Measurements from ENCODE around the gene LRRC40.

DNA sequence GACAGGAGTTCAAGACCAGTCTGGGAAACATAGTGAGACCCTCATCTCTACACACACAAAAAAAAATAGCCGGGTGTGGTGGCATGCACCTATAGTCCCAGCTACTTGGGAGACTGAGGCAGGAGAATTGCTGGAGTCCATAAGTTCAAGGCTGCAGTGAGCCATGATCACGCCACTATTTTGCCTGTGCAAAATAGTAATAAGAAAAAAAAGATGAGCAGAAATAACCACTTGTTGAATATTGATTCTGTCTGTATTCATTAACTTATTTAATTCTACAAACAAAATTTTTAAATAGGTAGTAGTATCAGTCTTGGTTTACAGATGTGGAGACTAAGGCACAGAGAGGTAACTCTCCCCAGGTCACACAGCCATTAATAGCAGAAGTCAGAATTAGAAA, 16.9 kb downstream of the LRRC40 start:
- TF ChIP-seq, protein P1, sequence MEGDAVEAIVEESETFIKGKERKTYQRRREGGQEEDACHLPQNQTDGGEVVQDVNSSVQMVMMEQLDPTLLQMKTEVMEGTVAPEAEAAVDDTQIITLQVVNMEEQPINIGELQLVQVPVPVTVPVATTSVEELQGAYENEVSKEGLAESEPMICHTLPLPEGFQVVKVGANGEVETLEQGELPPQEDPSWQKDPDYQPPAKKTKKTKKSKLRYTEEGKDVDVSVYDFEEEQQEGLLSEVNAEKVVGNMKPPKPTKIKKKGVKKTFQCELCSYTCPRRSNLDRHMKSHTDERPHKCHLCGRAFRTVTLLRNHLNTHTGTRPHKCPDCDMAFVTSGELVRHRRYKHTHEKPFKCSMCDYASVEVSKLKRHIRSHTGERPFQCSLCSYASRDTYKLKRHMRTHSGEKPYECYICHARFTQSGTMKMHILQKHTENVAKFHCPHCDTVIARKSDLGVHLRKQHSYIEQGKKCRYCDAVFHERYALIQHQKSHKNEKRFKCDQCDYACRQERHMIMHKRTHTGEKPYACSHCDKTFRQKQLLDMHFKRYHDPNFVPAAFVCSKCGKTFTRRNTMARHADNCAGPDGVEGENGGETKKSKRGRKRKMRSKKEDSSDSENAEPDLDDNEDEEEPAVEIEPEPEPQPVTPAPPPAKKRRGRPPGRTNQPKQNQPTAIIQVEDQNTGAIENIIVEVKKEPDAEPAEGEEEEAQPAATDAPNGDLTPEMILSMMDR (IDR thresholded peaks at IDR 0.05): no peak
- no peak for TF ChIP-seq POLR2A (IDR thresholded peaks at IDR 0.05)
